Ecto neural progenitor cell (in vitro differentiated cells): ENCODE results near the gene ATG5.

Experiments
- DNase-seq: peaks from one replicate; pipeline ENCODE4 v3.0.0-alpha.2; 2018; ENCODE audit warnings: low spot score

The ATG5 gene

DNA sequence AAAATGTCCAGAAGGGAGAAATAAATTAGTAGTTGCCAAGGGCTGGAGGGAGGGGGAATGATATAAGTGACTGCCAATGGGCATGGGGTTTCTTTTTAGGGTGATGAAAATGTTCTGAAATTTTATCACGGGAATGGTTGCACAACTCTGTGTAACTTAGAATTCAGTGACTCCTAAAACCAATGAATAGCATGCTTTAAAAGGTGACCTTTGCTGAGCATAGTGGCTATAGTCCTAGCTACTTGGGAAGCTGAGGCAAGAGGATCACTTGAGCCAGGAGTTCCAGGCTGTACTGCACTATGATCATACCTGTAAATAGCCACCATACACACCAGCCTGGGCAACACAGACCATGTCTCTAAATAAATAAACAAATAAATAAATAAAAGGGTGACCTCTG, 109.0 kb downstream of the ATG5 start:
- no peak for DNase-seq

GRCh38 chr6:106215608-106216007, 110.0 kb downstream of the ATG5 start:
- no peak for DNase-seq

- DNase-seq: no peak
Measured at GRCh38 chr6:106214531-106214930, 111.0 kb downstream of the ATG5 start.

GRCh38 chr6:106213660-106214289, 111.8 kb downstream of the ATG5 start:
- DNase-seq: no peak

DNA sequence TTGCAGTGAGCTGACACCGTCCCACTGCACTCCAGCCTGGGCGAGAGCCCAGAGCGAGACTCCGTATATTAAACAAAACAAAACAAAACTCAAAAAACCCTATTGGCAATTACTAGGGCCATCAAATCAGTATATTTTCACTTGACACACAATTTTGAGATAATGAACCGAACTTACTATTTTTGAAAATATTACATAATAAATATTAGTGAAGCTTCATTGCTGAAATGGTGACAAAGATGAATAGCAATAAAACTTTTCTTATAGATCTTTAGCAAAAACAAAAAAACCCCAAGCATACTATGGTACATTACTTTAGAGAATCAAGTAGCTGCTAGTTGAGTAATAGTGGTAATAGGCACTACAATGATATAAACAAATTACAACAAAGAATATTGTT, 113.0 kb downstream of the ATG5 start:
- DNase-seq: no peak

DNA sequence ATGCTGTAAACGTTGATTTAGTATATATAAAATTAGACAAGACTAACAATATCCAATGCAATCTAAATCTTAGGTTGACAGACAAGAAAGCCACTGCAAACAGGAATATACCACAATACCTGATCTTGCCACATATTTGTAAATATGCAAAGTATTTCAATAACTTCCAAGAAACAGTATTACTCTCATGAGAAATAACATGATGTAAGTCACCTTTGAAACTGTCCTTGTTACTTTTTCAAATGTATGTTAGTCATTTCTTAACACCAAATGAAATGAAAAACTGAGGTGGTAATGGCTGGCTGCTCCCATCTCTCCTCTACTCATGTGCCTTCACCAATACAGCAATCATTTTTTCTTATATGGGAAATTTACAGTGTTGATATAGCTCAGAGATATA, 118.7 kb downstream of the ATG5 start:
- DNase-seq: no peak

DNA sequence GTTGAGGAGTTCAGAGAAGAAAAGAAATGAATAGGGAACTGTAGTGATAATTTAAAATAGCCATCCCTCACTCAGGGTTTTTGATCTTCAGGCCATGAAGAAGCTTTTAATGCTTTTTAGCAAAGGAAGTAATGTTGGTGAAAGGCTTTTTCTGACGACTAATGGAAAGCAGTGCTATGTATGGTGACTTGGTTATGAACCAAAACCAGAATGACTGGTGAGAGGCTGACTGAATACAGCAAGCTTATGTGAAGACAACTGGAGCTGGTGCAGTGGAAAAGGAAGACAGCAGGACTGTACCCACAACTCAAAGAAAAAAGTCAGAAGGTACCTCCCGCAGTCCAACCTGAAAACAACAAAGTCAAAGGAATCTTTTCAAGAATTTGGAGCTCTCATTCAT, 120.6 kb downstream of the ATG5 start:
- no peak for DNase-seq

GRCh38 chr6:106199998-106200397, 125.6 kb downstream of the ATG5 start:
- DNase-seq: no peak

GRCh38 chr6:106199331-106199730, 126.2 kb downstream of the ATG5 start:
- DNase-seq: no peak

DNA sequence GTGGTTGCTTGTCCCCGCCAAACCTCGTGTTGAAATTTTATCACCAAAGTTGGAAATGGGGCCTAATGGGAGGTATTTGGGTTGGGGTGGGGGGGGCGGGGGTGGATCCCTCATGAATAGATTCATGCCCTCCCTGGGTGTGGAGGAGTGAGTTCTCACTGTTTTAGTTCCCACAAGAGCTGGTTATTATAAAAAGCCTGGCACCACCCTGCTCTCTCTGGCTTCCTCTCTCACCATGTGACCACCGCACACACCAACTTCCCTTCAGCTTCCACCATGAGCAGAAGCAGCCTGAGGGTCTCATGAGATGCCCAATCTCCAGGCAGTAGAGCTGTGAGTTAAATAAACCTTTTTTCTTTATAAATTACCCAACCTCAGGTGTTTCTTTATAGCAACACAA, 128.1 kb downstream of the ATG5 start:
- DNase-seq: no peak

GRCh38 chr6:106194949-106195921, 130.3 kb downstream of the ATG5 start:
- no peak for DNase-seq

DNA sequence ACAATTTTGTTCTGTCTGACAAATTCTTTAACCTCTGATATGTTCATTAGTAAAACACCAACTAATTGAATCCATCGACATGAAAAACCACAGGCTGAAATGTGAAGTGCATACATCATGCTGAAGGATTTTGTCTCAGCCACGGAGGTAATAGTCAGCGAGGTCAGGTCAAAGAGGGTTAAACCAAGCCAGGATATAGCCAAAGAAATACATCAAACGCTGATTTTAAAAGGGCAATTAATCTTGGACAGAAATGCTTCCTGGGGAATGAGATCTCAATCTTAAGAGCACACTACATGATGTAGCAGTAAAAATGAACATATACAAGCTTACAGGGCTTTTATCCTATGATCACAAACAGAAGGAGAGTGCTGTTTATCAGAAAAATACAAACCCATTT, 132.7 kb downstream of the ATG5 start:
- no peak for DNase-seq

DNA sequence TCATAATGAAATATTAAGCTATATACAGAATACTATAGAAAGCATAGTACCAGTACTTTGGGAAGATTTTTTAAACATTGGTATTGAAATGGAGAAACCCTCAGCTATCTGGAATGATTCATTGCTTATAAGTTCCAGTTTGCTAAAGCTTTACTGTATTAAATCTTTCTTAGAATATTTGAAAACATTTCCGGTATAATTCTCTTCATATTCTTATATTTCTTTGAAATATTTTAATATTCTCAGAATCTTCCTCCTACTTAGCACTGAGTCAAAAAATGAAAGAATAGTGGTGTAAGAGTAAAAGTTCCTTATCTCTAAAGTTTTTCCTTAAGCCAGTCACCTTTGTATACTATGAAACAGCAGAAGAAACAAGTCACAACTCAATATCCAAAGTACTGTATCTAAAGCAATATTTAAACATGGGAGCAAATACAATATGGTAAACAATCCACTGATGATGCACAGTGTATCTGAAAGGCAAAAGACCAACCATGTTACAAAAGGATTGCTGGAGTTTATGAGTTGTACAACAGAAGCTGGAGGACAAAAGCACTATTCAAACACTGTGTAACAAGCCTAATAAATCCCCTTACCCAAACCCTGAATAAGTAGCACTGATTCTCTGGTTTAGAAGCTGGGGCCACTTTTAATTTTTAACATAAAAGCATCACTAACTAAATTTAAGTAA, 137.3 kb downstream of the ATG5 start:
- no peak for DNase-seq

DNA sequence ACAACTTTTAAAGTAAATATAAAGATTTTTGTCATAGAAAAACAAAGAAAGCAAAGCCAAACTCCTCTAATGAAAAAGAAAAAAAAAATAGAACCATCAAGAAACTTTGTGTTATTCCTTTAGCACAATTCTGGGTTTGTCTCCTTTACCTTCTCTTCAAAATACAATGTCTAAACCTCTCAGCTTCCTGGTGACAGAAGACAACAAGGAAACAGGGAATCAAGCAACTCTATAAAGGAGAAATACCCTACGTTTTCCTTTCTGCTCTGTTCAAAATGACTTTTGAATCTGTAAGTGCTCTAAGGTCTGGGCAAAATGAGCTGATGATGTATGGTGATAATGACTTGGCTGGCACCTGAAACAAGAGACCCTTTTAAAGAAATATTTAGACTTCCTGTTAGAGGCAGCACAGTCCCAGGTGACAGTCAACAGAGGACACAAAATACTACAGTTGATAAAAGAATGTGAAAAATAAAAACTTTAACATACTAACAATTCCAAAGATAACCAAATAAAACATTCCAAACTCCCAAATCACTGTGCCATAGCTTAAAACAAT, 138.1 kb downstream of the ATG5 start:
- DNase-seq: no peak

- DNase-seq: no peak
Measured at GRCh38 chr6:106186714-106187113, 138.8 kb downstream of the ATG5 start.

DNA sequence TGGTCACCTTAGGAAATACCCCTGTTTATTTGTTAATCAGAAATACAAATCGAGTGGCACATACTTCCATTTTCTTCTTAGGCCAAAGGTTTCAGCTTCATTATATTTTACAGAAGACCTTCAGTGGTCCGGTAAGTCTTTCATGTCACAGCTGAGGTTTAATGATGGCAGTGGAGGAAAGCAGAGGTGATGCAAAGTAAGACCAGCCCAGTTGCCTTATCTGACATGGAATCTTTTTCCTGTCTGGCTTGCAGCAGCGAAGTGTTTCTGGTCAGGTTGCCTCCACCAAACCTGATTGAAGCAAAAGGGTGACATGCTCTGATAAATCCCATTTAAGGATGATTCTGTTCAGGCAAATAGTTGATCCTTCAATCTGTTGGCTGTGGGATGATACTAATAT, 139.4 kb downstream of the ATG5 start:
- no peak for DNase-seq

- DNase-seq: no peak
Measured at GRCh38 chr6:106185615-106186014, 139.9 kb downstream of the ATG5 start.

DNA sequence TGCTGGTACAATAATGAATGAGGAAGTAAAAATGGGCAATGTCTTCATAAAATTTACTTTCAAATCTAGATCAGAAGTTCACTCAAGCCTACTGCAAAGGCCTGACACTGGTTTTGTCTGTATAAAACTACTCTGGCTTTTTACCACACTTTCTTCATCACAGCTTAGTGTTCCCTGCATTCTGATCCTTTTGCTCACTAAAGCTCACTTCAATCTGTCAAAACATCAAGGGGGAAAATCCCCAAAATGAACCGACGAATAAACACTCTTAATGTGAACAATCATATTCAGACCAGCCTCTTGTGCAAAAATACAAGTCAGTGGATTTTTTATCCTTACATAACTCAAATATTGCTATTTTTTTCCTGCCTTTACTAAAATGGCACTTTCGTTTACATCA, 140.9 kb downstream of the ATG5 start:
- DNase-seq: no peak

- DNase-seq: no peak
Measured at GRCh38 chr6:106183430-106183829, 142.1 kb downstream of the ATG5 start.

- DNase-seq: no peak
Measured at GRCh38 chr6:106182455-106182854, 143.1 kb downstream of the ATG5 start.

DNA sequence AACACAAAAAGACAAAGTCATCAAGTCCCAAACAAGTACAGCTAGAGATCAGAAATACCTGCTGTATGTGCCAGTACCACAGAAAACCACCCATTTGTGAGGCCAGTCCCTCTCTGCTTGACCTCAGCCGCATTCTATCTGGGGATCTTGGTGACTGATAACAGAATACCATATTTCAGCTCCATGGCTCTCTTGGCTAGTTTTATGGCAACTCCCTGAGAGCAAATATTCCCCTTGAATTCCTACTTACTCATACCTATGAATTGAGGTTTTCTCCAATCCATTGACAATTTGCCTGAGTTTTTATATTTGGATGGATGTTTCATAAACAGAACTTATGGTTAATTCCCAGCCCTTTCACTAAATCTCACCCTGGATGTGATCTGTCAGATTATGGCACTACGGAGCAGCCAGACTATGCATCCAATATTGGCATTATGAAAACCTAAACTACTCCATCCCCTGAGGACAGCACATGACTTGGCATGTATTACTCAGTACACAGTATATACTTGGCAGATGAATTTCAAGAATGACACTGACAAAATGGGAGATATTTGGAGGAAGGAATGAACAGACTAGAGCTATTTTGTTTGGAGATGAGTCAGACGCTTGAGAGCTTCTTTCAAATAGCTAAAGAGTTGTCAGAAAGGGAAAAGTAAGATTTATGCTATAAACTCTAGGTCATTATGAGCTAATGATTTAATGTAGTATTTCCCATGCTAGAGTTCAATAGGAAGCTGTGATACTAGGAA, 143.7 kb downstream of the ATG5 start:
- DNase-seq: no peak

- DNase-seq: no peak
Measured at GRCh38 chr6:106180208-106180607, 145.4 kb downstream of the ATG5 start.
